Mesenchymal stem cell (in vitro differentiated cells and primary cell): ENCODE data around the gene PTPRD.

Experiments
- DNase-seq: peaks from one replicate; pipeline ENCODE4 v3.0.0-alpha.2; 2013
- H2AFZ ChIP-seq: one replicate; pipeline ENCODE4 v1.6.1; 2013; ENCODE audit warnings: low read depth, mild to moderate bottlenecking, control low read depth, inconsistent platforms, low read length, moderate library complexity
- H2AK5ac ChIP-seq: 2 replicates; pipeline ENCODE4 v1.6.1; 2013; ENCODE audit warnings: low read length, moderate library complexity, mild to moderate bottlenecking, inconsistent platforms; ENCODE audit not compliant: severe bottlenecking
- H2BK120ac ChIP-seq: one replicate; pipeline ENCODE4 v1.6.1; 2013; ENCODE audit warnings: low read depth, mild to moderate bottlenecking, inconsistent platforms, low read length, moderate library complexity
- H2BK12ac ChIP-seq, 2 experiments: one replicate each; pipeline ENCODE4 v1.6.1; 2013; ENCODE audit warnings: inconsistent platforms in 2 of 2, low read length in 2 of 2, mild to moderate bottlenecking in 2 of 2, moderate library complexity in 2 of 2, control low read depth in 1 of 2
- H2BK15ac ChIP-seq: one replicate; pipeline ENCODE4 v1.6.1; 2013; ENCODE audit warnings: mild to moderate bottlenecking, low read depth, inconsistent platforms; ENCODE audit not compliant: poor library complexity, severe bottlenecking
- H2BK5ac ChIP-seq: 2 replicates; pipeline ENCODE4 v1.6.1; 2013; ENCODE audit warnings: low read depth, mild to moderate bottlenecking, low read length, control low read depth, inconsistent platforms; ENCODE audit not compliant: poor library complexity, severe bottlenecking
- H3K14ac ChIP-seq, 2 experiments: one replicate each; pipeline ENCODE4 v1.6.1; 2013; ENCODE audit warnings: inconsistent platforms in 2 of 2, low read length in 2 of 2, control low read depth in 1 of 2, mild to moderate bottlenecking in 1 of 2, moderate library complexity in 1 of 2
- H3K18ac ChIP-seq, 2 experiments: one replicate each; pipeline ENCODE4 v1.6.1; 2013; ENCODE audit warnings: inconsistent platforms in 2 of 2, low read length in 2 of 2, control low read depth in 1 of 2, low read depth in 1 of 2, mild to moderate bottlenecking in 1 of 2
- H3K23ac ChIP-seq, 2 experiments: one replicate each; pipeline ENCODE4 v1.6.1; 2013; ENCODE audit warnings: inconsistent platforms in 2 of 2, low read length in 2 of 2, mild to moderate bottlenecking in 2 of 2, moderate library complexity in 2 of 2, control low read depth in 1 of 2
- H3K27ac ChIP-seq: 2 replicates; pipeline ENCODE4 v1.5.1; 2013; ENCODE audit warnings: mild to moderate bottlenecking, moderate library complexity, low read length, control low read depth, inconsistent platforms; ENCODE audit not compliant: poor library complexity, severe bottlenecking
- H3K27me3 ChIP-seq, 2 experiments: 2 replicates each; pipeline versions ENCODE4 v1.6.1 to v1.7.0; 2013; ENCODE audit warnings: low read length in 2 of 2, mild to moderate bottlenecking in 2 of 2, moderate library complexity in 2 of 2, control low read depth in 1 of 2, inconsistent platforms in 1 of 2; ENCODE audit not compliant: control insufficient read depth in 1 of 2, insufficient read depth in 1 of 2
- H3K36me3 ChIP-seq, 2 experiments: 2 replicates each; pipeline versions ENCODE4 v1.6.1 to v1.7.0; 2013; ENCODE audit warnings: low read length in 2 of 2, control low read depth in 1 of 2, inconsistent platforms in 1 of 2, low read depth in 1 of 2, mild to moderate bottlenecking in 1 of 2; ENCODE audit not compliant: insufficient read depth in 2 of 2, control insufficient read depth in 1 of 2
- H3K4ac ChIP-seq, 2 experiments: one replicate each; pipeline ENCODE4 v1.6.1; 2013; ENCODE audit warnings: inconsistent platforms in 2 of 2, low read length in 2 of 2, mild to moderate bottlenecking in 2 of 2, moderate library complexity in 2 of 2, control low read depth in 1 of 2, low read depth in 1 of 2
- H3K4me1 ChIP-seq: 2 replicates; pipeline ENCODE4 v1.6.1; 2013; ENCODE audit warnings: low read depth, low read length, control low read depth; ENCODE audit not compliant: control insufficient read depth, insufficient read depth
- H3K4me2 ChIP-seq: 2 replicates; pipeline ENCODE4 v1.6.1; 2013; ENCODE audit warnings: low read length, mild to moderate bottlenecking, inconsistent platforms; ENCODE audit not compliant: poor library complexity, severe bottlenecking
- H3K4me3 ChIP-seq, 2 experiments: 2 replicates each; pipeline versions ENCODE4 v1.5.1 to v1.7.0; 2013; ENCODE audit warnings: low read length in 2 of 2, mild to moderate bottlenecking in 2 of 2, control low read depth in 1 of 2, low read depth in 1 of 2; ENCODE audit not compliant: insufficient read depth in 1 of 2
- H3K79me1 ChIP-seq: replicated peaks from 2 replicates; pipeline ENCODE4 v1.6.1; 2013; ENCODE audit warnings: mild to moderate bottlenecking, control low read depth, low read length, inconsistent platforms; ENCODE audit not compliant: poor library complexity, severe bottlenecking
- H3K9ac ChIP-seq: 2 replicates; pipeline ENCODE4 v1.7.0; 2013; ENCODE audit warnings: mild to moderate bottlenecking, low read length, moderate library complexity
- H3K9me3 ChIP-seq: 2 replicates; pipeline ENCODE4 v1.7.0; 2013; ENCODE audit warnings: mild to moderate bottlenecking, low read length; ENCODE audit not compliant: control insufficient read depth
- H4K8ac ChIP-seq: one replicate; pipeline ENCODE4 v1.6.1; 2013; ENCODE audit warnings: inconsistent platforms, mild to moderate bottlenecking, low read length, moderate library complexity
- H4K91ac ChIP-seq: one replicate; pipeline ENCODE4 v1.6.1; 2013; ENCODE audit warnings: mild to moderate bottlenecking, low read length, inconsistent platforms
- WGBS: methylation state at CpG from one replicate; pipeline ENCODE4 v1.1.7; 2013; ENCODE audit warnings: mixed read lengths; 5-methylcytosine and 5-hydroxymethylcytosine counted together

The PTPRD gene

GRCh38 chr9:8809741-8810140 lies 1803.1 kb downstream of the PTPRD start:
- H3K27me3 ChIP-seq, result no peaks in the 10 kb centered on the region
- no peaks in the 10 kb centered on the region for H3K36me3 ChIP-seq
- no peak overlapping the region for H2BK12ac ChIP-seq
- no peak overlapping the region for H3K4me2 ChIP-seq
- no peak overlapping the region for H4K8ac ChIP-seq
- peaks cover 25% of the 10 kb centered on the region for H3K79me1 ChIP-seq
- H2BK120ac ChIP-seq, result no peak overlapping the region
- H4K91ac ChIP-seq, result no peak overlapping the region
- no peaks in the 10 kb centered on the region for H3K4me1 ChIP-seq
- no peak overlapping the region for H3K4ac ChIP-seq
- no peak overlapping the region for H2AK5ac ChIP-seq
- no peak overlapping the region for H3K14ac ChIP-seq
- H3K27ac ChIP-seq, result no peak overlapping the region
- no peak overlapping the region for H2AFZ ChIP-seq
- H2BK15ac ChIP-seq, result no peak overlapping the region
- no peak overlapping the region for H3K18ac ChIP-seq
- no peak overlapping the region for H3K4me3 ChIP-seq
- no peak for DNase-seq
- H3K23ac ChIP-seq, result no peak overlapping the region
- WGBS, result 93% methylated on average over 2 of the region's 3 CpGs
- no peaks in the 10 kb centered on the region for H3K9me3 ChIP-seq
- no peak overlapping the region for H3K9ac ChIP-seq
- no peak overlapping the region for H2BK5ac ChIP-seq

GRCh38 chr9:8806150-8806549 lies 1806.7 kb downstream of the PTPRD start:
- Histone ChIP-seq H3K9ac (no peak overlapping the region), H2BK120ac (no peak overlapping the region), H4K91ac (no peak overlapping the region), H3K4me2 (no peak overlapping the region), H2AK5ac (no peak overlapping the region), H4K8ac (no peak overlapping the region), H3K23ac (no peak overlapping the region), H3K14ac (no peak overlapping the region), H3K36me3 (no peaks in the 10 kb centered on the region), H3K27me3 (no peaks in the 10 kb centered on the region), H3K18ac (no peak overlapping the region), H3K4ac (no peak overlapping the region), H2BK12ac (no peak overlapping the region), H2AFZ (no peak overlapping the region), H2BK5ac (no peak overlapping the region), H3K27ac (no peak overlapping the region), H3K9me3 (no peaks in the 10 kb centered on the region), H2BK15ac (no peak overlapping the region), H3K4me3 (no peak overlapping the region), H3K79me1 (peaks cover 13% of the 10 kb centered on the region), H3K4me1 (no peaks in the 10 kb centered on the region)
- no CpG with 5 or more reads among the region's 2 CpGs for WGBS
- no peak for DNase-seq

GRCh38 chr9:8804613-8805012 lies 1808.2 kb downstream of the PTPRD start:
- no peak overlapping the region for H4K8ac ChIP-seq
- H3K4ac ChIP-seq, result no peak overlapping the region
- no peak overlapping the region for H2BK12ac ChIP-seq
- H2BK15ac ChIP-seq, result no peak overlapping the region
- H2BK5ac ChIP-seq, result no peak overlapping the region
- no peak overlapping the region for H3K18ac ChIP-seq
- H3K4me3 ChIP-seq, result no peak overlapping the region
- H2BK120ac ChIP-seq, result no peak overlapping the region
- no peaks in the 10 kb centered on the region for H3K36me3 ChIP-seq
- H3K27me3 ChIP-seq, result no peaks in the 10 kb centered on the region
- H4K91ac ChIP-seq, result no peak overlapping the region
- no peak for DNase-seq
- 87% methylated on average over 3 of the region's 3 CpGs for whole genome bisulfite sequencing
- H3K4me2 ChIP-seq, result no peak overlapping the region
- H3K79me1 ChIP-seq, result peaks cover 8% of the 10 kb centered on the region
- H3K9me3 ChIP-seq, result no peaks in the 10 kb centered on the region
- no peak overlapping the region for H3K14ac ChIP-seq
- H2AK5ac ChIP-seq, result no peak overlapping the region
- H3K4me1 ChIP-seq, result no peaks in the 10 kb centered on the region
- H3K23ac ChIP-seq, result no peak overlapping the region
- H2AFZ ChIP-seq, result no peak overlapping the region
- no peak overlapping the region for H3K9ac ChIP-seq
- no peak overlapping the region for H3K27ac ChIP-seq

- DNase-seq, result no peak
- Histone ChIP-seq H2BK5ac (no peak overlapping the region), H2BK15ac (no peak overlapping the region), H2BK12ac (no peak overlapping the region), H3K14ac (no peak overlapping the region), H3K4me3 (no peak overlapping the region), H3K4ac (no peak overlapping the region), H2BK120ac (no peak overlapping the region), H3K4me2 (no peak overlapping the region), H3K36me3 (no peaks in the 10 kb centered on the region), H3K27ac (no peak overlapping the region), H3K9ac (no peak overlapping the region), H3K27me3 (no peaks in the 10 kb centered on the region), H3K23ac (no peak overlapping the region), H3K4me1 (no peaks in the 10 kb centered on the region), H2AK5ac (no peak overlapping the region), H3K79me1 (peaks cover 6% of the 10 kb centered on the region), H4K8ac (no peak overlapping the region), H3K18ac (no peak overlapping the region), H2AFZ (no peak overlapping the region), H3K9me3 (no peaks in the 10 kb centered on the region), H4K91ac (no peak overlapping the region)
- 98% methylated on average over 4 of the region's 4 CpGs for WGBS
Measured at GRCh38 chr9:8802242-8802641, 1810.6 kb downstream of the PTPRD start.
